B cell (primary cell): ENCODE results near the gene MYO10. TPM values are rescaled to one million over a fixed set of nuclear protein-coding genes. Genes with fewer than 3 reads are reported as not detected.

Experiments used
- ATAC-seq: fragments of 200-7000 bp; cut with Tn5 transposase; one replicate; pipeline ENCODE4 v1.10.0; 2021; ENCODE audit warnings: low read depth, mild to moderate bottlenecking, moderate number of reproducible peaks, moderate library complexity
- CTCF ChIA-PET: fragments of 350-600 bp; sonication (Branson Sonifier 250); formaldehyde crosslinking; loops from one replicate; lab custom pipeline; 2021; ENCODE audit warnings: antibody characterized with exemption, inconsistent platforms; lab: Charles Lee
- POLR2A ChIA-PET: fragments of 350-600 bp; sonication (Branson Sonifier 250); formaldehyde crosslinking; loops from one replicate; lab custom pipeline; 2021; ENCODE audit warnings: antibody characterized with exemption; lab: Charles Lee
- DNase-seq: peaks from one replicate; pipeline ENCODE4 v3.0.0; 2013
- H2AFZ ChIP-seq: 2 replicates; pipeline ENCODE4 v1.6.1; 2012; ENCODE audit warnings: mild to moderate bottlenecking, low read depth, low read length; ENCODE audit not compliant: insufficient read depth, poor library complexity, severe bottlenecking
- H3K27ac ChIP-seq, 2 donors: 1 replicate in 1 of 2; 2 replicates in 1 of 2; pipeline ENCODE4 v1.5.1; 2012 to 2013; ENCODE audit warnings: low read length in 2 of 2, mild to moderate bottlenecking in 2 of 2, moderate library complexity in 1 of 2
- H3K27me3 ChIP-seq, 4 experiments: fragments of 200-600 bp in 1 of 4; sonication (generic) in 1 of 4; replicated peaks in 1 of 4; 1 replicate in 2 of 4; 2 replicates in 2 of 4; pipeline versions ENCODE4 v1.6.1 to v1.7.0; 2013 to 2016; ENCODE audit warnings: low read length in 3 of 4, mild to moderate bottlenecking in 2 of 4, mixed read lengths in 1 of 4, moderate library complexity in 1 of 4; ENCODE audit not compliant: insufficient read depth in 4 of 4, control insufficient read depth in 3 of 4; ENCODE audit errors: control extremely low read depth in 1 of 4
- H3K36me3 ChIP-seq, 2 experiments: replicated peaks in 1 of 2; 1 replicate in 1 of 2; 2 replicates in 1 of 2; pipeline versions ENCODE4 v1.6.1 to v1.7.1; 2013; ENCODE audit warnings: low read length in 1 of 2; ENCODE audit not compliant: insufficient read depth in 2 of 2, control insufficient read depth in 1 of 2; ENCODE audit errors: control extremely low read depth in 1 of 2, extremely low read depth in 1 of 2
- H3K4me1 ChIP-seq, 2 donors: fragments of 200-600 bp in 1 of 2; sonication (generic) in 1 of 2; 1 replicate in 1 of 2; 2 replicates in 1 of 2; pipeline versions ENCODE4 v1.5.1 to v1.6.1; 2013 to 2017; ENCODE audit warnings: low read length in 2 of 2; ENCODE audit not compliant: control insufficient read depth in 2 of 2, insufficient read depth in 2 of 2
- H3K4me2 ChIP-seq: replicated peaks from 2 replicates; pipeline ENCODE3; 2012; ENCODE audit warnings: mild to moderate bottlenecking, low read depth, low read length; ENCODE audit not compliant: poor library complexity, severe bottlenecking
- H3K4me3 ChIP-seq, 5 experiments: fragments of 200-600 bp in 1 of 5; sonication (generic) in 1 of 5; 1 replicate in 3 of 5; 2 replicates in 2 of 5; pipeline versions ENCODE4 v1.5.1 to v1.7.0; 2011 to 2016; ENCODE audit warnings: low read length in 4 of 5, mild to moderate bottlenecking in 4 of 5, low read depth in 2 of 5, control low read depth in 1 of 5, moderate library complexity in 1 of 5; ENCODE audit not compliant: insufficient read depth in 1 of 5; ENCODE audit errors: control extremely low read depth in 1 of 5, extremely low read depth in 1 of 5
- H3K79me2 ChIP-seq: fragments of 200-600 bp; sonication (generic); one replicate; pipeline ENCODE4 v1.6.0; 2016; ENCODE audit warnings: low read length; ENCODE audit not compliant: control insufficient read depth, insufficient read depth
- H3K9ac ChIP-seq: fragments of 200-600 bp; sonication (generic); 2 replicates; pipeline ENCODE4 v1.6.1; 2017; ENCODE audit warnings: mild to moderate bottlenecking, low read length, moderate library complexity
- H3K9me3 ChIP-seq, 3 donors: one replicate each; pipeline versions ENCODE4 v1.6.1 to v1.7.1; 2013; ENCODE audit warnings: low read length in 2 of 3; ENCODE audit not compliant: control insufficient read depth in 2 of 3, insufficient read depth in 1 of 3; ENCODE audit errors: control extremely low read depth in 1 of 3
- H4K20me1 ChIP-seq: 2 replicates; pipeline ENCODE4 v1.6.0; 2012; ENCODE audit warnings: mild to moderate bottlenecking, low read length; ENCODE audit not compliant: insufficient read depth, control insufficient read depth, poor library complexity, severe bottlenecking
- H3K27ac Mint-ChIP-seq: one replicate; pipeline ENCODE4 v1.8.0; 2021; ENCODE audit warnings: mixed read lengths
- H3K27me3 Mint-ChIP-seq: one replicate; pipeline ENCODE4 v1.8.0; 2021; ENCODE audit warnings: mixed read lengths
- H3K4me1 Mint-ChIP-seq: one replicate; pipeline ENCODE4 v1.8.0; 2021; ENCODE audit warnings: mixed read lengths
- H3K4me3 Mint-ChIP-seq: one replicate; pipeline ENCODE4 v1.8.0; 2021; ENCODE audit warnings: mixed read lengths
- H3K9me3 Mint-ChIP-seq: one replicate; pipeline ENCODE4 v1.8.0; 2022; ENCODE audit warnings: mixed read lengths; ENCODE audit not compliant: insufficient read depth
- EZH2 ChIP-seq: IDR thresholded peaks from 2 replicates; pipeline ENCODE4 v1.6.1; 2012; ENCODE audit warnings: borderline replicate concordance, low read depth, mild to moderate bottlenecking, moderate library complexity, low read length; ENCODE audit not compliant: insufficient read depth, poor library complexity, severe bottlenecking
- WGBS: methylation state at CpG from one replicate; pipeline ENCODE4 v1.1.5; 2013; ENCODE audit warnings: missing lambda C conversion rate; ENCODE audit not compliant: insufficient coverage; 5-methylcytosine and 5-hydroxymethylcytosine counted together
- intact Hi-C: fragments of 100-400 bp; cut with micrococcal nuclease; formaldehyde crosslinking; loops from one replicate; pipeline ENCODE4 v1.10.0; 2022
- polyA plus RNA-seq: library from polyadenylated mRNA; depleted of rRNA; stranded (reverse); fragments of >200 nt; gene quantifications from 2 replicates; pipeline ENCODE4 v1.2.3, GENCODE V29; 2012
- total RNA-seq, 2 donors: library from RNA; stranded (reverse); fragments of 120-200 nt in 1 of 2; gene quantifications; 1 replicate in 1 of 2; 2 replicates in 1 of 2; pipeline versions ENCODE4 v1.2.3 to v1.2.4, GENCODE V29; 2013 to 2022
- TF ChIP-seq, protein P1 (sequence below): fragments of 200-600 bp; IDR thresholded peaks from one replicate; pipeline ENCODE4 v1.8.0; 2022; ENCODE audit warnings: antibody characterized with exemption, mild to moderate bottlenecking

MYO10 gene
- total and polyA plus RNA-seq, 2 donors (not counting 1 experiment from before 2014, with no cell fraction given), result 0.10 TPM; not detected in 1

DNA sequence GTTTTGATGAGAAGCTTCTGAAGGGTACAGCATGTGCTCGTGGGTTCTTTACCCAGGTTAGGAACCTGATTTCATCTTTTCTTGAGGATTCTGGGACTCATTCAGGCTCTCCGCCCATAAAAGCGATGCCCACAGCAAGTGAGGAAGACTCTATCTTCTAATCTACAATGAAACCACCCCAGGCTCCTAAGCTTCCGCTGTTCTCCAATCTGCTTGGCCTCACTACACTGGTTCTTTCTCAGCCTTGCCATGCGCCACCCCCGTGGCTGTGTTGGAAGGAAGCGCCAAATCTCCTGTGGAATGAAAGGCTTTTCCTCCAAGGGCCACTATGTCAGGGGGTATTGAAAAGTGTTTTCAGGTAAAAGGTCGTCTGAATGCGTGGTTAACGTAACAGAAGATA is 135.6 kb downstream of the MYO10 start:
- intact Hi-C loops, result no loop called here
- Mint-ChIP-seq H3K4me3 (no peak overlapping the region), H3K27ac (no peak overlapping the region), H3K4me1 (no peaks in the 10 kb centered on the region), H3K27me3 (peaks cover 11% of the 10 kb centered on the region), H3K9me3 (no peaks in the 10 kb centered on the region)
- H3K9me3 ChIP-seq, result no peaks in the 10 kb centered on the region
- no peaks in the 10 kb centered on the region for H3K4me1 ChIP-seq
- POLR2A ChIA-PET, result no interaction called here
- H3K4me2 ChIP-seq, result no peak overlapping the region
- no peak overlapping the region for H3K9ac ChIP-seq
- no peaks in the 10 kb centered on the region for H3K79me2 ChIP-seq
- no peak for TF ChIP-seq EZH2
- TF ChIP-seq, protein P1, sequence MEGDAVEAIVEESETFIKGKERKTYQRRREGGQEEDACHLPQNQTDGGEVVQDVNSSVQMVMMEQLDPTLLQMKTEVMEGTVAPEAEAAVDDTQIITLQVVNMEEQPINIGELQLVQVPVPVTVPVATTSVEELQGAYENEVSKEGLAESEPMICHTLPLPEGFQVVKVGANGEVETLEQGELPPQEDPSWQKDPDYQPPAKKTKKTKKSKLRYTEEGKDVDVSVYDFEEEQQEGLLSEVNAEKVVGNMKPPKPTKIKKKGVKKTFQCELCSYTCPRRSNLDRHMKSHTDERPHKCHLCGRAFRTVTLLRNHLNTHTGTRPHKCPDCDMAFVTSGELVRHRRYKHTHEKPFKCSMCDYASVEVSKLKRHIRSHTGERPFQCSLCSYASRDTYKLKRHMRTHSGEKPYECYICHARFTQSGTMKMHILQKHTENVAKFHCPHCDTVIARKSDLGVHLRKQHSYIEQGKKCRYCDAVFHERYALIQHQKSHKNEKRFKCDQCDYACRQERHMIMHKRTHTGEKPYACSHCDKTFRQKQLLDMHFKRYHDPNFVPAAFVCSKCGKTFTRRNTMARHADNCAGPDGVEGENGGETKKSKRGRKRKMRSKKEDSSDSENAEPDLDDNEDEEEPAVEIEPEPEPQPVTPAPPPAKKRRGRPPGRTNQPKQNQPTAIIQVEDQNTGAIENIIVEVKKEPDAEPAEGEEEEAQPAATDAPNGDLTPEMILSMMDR, result no peak
- no peak for DNase-seq
- no peak overlapping the region for H3K27ac ChIP-seq
- H3K27me3 ChIP-seq, result no peaks in the 10 kb centered on the region
- H4K20me1 ChIP-seq, result no peaks in the 10 kb centered on the region
- H2AFZ ChIP-seq, result no peak overlapping the region
- CTCF ChIA-PET, result interaction anchor here (1.1 kb wide), 1 partner anchor 390 kb away, joined by 3 read pairs; no protein-coding TSS in a partner anchor
- H3K36me3 ChIP-seq, result no peaks in the 10 kb centered on the region
- no peak for ATAC-seq
- H3K4me3 ChIP-seq, result no peak overlapping the region
- 95% methylated on average over 3 of the region's 10 CpGs for WGBS

DNA sequence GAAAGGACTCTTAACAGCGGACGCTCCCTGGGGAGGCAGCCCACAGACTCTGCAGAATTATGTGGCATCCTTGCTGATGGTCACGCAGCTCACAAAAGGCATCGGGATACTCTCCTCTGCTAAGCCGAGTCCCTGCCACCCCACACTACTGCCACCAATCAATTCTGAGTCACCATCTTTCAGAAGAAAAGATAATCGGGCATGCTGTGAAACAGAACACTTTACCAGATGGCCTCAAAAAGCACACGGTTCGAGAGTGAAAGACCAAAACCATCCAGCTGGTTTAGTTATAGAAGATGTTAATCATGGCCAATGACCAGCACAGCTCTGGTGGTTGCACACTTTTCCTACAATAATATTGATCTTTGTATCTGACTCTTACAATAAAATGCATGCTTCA is 136.3 kb downstream of the MYO10 start:
- WGBS, result 96% methylated on average over 5 of the region's 8 CpGs
- no peaks in the 10 kb centered on the region for H3K4me1 Mint-ChIP-seq
- H3K4me3 Mint-ChIP-seq, result no peak overlapping the region
- no peaks in the 10 kb centered on the region for H3K27me3 ChIP-seq
- H3K9me3 Mint-ChIP-seq, result no peaks in the 10 kb centered on the region
- ChIA-PET CTCF (interaction anchor here (1.0 to 1.1 kb wide), 2 partner anchors 40 to 390 kb away, joined by 3 read pairs; no protein-coding TSS in a partner anchor), POLR2A (no interaction called here)
- H3K4me2 ChIP-seq, result no peak overlapping the region
- peaks cover 11% of the 10 kb centered on the region for H3K27me3 Mint-ChIP-seq
- TF ChIP-seq, protein P1, result no peak
- no peak for TF ChIP-seq EZH2
- H3K4me3 ChIP-seq, result no peak overlapping the region
- no peaks in the 10 kb centered on the region for H3K9me3 ChIP-seq
- no peaks in the 10 kb centered on the region for H3K4me1 ChIP-seq
- no peak overlapping the region for H3K27ac ChIP-seq
- H3K79me2 ChIP-seq, result no peaks in the 10 kb centered on the region
- H4K20me1 ChIP-seq, result no peaks in the 10 kb centered on the region
- H2AFZ ChIP-seq, result no peak overlapping the region
- no peak overlapping the region for H3K9ac ChIP-seq
- no peak overlapping the region for H3K27ac Mint-ChIP-seq
- intact Hi-C loops, result no loop called here
- DNase-seq, result no peak
- no peak for ATAC-seq
- no peaks in the 10 kb centered on the region for H3K36me3 ChIP-seq
